Fibroblast of lung (primary cell): Measurements from ENCODE around the gene GUCY2D.

ENCODE experiments used
- CTCF ChIP-seq, 2 donors: IDR thresholded peaks in 1 of 2; conservative IDR thresholded peaks in 1 of 2; 1 replicate in 1 of 2; 2 replicates in 1 of 2; pipeline ENCODE4 v1.5.1; 2011 to 2012; ENCODE audit warnings: low read length in 2 of 2, control low read depth in 1 of 2, inconsistent platforms in 1 of 2, low read depth in 1 of 2, mild to moderate bottlenecking in 1 of 2
- EZH2 ChIP-seq: IDR thresholded peaks from 2 replicates; pipeline ENCODE4 v1.5.1; 2012; ENCODE audit warnings: low read length, control low read depth, mild to moderate bottlenecking; ENCODE audit errors: missing control alignments

DNA sequence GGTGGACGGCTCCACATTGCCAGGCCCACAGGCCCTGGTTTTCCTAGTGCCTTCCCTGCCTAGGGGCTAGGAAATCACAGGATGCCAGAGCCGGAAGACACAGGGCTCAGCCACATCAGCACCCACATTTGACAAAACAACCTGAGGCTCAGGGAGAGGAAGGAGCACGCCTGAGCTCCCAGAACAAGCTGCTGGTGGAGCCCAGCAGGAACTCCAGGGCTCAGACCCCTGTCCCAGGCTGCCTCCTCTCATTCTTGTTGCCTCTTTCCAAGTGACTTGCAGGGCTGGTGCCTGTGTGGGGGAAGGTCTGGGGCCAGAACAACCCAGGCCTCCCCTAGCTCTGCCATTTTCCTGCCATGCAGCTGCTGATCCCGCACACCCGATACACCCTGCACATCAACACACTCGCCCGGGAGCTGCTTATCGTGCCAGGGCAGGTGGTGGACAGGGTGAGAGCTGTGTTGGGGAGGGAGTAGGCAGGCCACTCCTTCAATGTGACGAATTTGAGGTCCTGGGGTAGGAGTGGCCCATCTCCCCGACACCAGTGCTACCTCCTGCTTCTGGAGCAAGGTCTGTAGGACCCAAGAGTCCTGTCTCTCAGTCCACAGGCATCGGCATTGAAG, 44.0 kb downstream of the GUCY2D start:
- TF ChIP-seq CTCF (conservative IDR thresholded peaks at IDR 0.05 in 1 of 2, IDR thresholded peaks at IDR 0.05 in 1 of 2; ENCODE audit: low read depth in 1 of 2, low read length in 2 of 2) (no peak), EZH2 (no peak)
